ENCODE results near the gene CCZ1. TPM values are rescaled to one million over a fixed set of nuclear protein-coding genes. Genes with fewer than 3 reads are reported as not detected.
"Not testable (repeated sequence)": the region's sequence is repeated elsewhere in the genome, so short reads cannot be mapped to it uniquely, and the experiment has no call there.

CCZ1 gene
- total RNA-seq, 1 donor from 2014 or later = 40.5 TPM

DNA sequence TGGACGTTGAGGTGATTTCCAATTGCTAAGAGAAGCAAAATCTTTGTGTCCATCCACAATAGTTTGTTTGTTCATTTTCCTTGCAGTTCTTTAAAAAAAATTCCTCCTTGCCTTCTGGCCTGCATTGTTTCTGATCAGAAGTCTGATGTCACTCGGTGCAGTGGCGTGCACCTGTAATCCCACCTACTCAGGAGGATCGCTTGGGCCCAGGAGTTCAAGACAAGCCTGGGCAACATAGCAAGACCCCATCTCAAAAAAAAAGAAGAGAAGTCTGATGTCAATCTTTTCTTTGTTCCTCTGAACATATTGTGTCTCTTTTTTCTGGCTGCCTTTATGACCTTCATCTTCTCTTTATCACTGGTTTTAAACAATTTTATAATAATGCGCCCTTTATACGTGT, 31.5 kb upstream of the CCZ1 start:
- peaks cover 25% of the 10 kb centered on the region for H3K27me3 ChIP-seq (ENCODE audit: low read depth)
- intact Hi-C loops (cut with micrococcal nuclease) = no loop called here
- no peaks in the 10 kb centered on the region for H3K36me3 ChIP-seq
- no peaks in the 10 kb centered on the region for H3K4me1 ChIP-seq
- no peak for DNase-seq
- no peak overlapping the region for H3K4me3 ChIP-seq
- TF ChIP-seq, protein P1, sequence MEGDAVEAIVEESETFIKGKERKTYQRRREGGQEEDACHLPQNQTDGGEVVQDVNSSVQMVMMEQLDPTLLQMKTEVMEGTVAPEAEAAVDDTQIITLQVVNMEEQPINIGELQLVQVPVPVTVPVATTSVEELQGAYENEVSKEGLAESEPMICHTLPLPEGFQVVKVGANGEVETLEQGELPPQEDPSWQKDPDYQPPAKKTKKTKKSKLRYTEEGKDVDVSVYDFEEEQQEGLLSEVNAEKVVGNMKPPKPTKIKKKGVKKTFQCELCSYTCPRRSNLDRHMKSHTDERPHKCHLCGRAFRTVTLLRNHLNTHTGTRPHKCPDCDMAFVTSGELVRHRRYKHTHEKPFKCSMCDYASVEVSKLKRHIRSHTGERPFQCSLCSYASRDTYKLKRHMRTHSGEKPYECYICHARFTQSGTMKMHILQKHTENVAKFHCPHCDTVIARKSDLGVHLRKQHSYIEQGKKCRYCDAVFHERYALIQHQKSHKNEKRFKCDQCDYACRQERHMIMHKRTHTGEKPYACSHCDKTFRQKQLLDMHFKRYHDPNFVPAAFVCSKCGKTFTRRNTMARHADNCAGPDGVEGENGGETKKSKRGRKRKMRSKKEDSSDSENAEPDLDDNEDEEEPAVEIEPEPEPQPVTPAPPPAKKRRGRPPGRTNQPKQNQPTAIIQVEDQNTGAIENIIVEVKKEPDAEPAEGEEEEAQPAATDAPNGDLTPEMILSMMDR (IDR thresholded peaks at IDR 0.05; ENCODE audit: borderline replicate concordance) = no peak
- no peak overlapping the region for H3K27ac ChIP-seq (replicated peaks)
- no peaks in the 10 kb centered on the region for H3K9me3 ChIP-seq (replicated peaks)

DNA sequence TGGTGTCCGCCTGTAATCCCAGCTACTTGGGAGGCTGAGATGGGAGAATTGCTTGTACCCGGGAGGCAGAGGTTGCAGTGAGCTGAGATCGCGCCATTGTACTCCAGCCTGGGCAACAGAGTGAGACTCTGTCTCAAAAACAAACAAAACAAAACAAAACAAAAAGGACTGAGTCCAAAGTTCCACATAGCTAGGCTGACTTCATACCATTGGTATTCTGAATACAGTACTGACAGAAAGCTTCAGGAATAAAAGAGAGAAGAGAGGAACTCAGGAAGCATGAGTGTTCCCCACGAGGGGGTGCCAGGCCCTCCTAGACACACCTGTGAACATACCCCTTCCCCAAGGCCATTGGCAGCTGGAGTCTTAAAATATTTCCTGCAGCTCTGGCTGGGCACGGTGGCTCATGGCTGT, 29.6 kb upstream of the CCZ1 start:
- DNase-seq; H3K9me3 ChIP-seq (replicated peaks); H3K4me3 ChIP-seq; H3K36me3 ChIP-seq; intact Hi-C loops (cut with micrococcal nuclease); H3K27ac ChIP-seq (replicated peaks); H3K4me1 ChIP-seq: not testable (repeated sequence)
- H3K27me3 ChIP-seq (ENCODE audit: low read depth) = peaks cover 31% of the 10 kb centered on the region

DNA sequence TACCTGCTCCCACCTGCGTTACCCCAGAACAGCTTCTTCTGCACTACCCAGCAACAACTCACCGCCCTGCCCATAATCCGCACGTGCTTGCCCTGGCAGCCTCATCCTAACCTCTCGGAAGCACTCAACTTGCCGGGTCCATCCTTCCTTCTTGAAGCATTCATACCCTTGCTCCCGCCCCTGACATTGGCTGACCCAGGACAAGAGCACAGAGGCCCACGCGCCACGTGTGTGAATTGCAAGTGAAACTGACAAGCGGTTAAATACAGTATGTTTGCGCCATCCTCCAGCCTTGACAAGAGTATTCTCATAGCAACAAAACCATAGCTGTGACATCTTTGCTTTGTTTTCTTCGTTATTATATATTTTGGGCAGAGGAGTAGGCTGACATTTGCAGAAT, 28.8 kb upstream of the CCZ1 start:
- Histone ChIP-seq H3K36me3 (no peaks in the 10 kb centered on the region), H3K27me3 (ENCODE audit: low read depth) (peaks cover 28% of the 10 kb centered on the region), H3K27ac (replicated peaks) (no peak overlapping the region), H3K4me1 (no peaks in the 10 kb centered on the region), H3K4me3 (no peak overlapping the region), H3K9me3 (replicated peaks) (no peaks in the 10 kb centered on the region)
- intact Hi-C loops (cut with micrococcal nuclease) = no loop called here
- TF ChIP-seq, protein P1 (IDR thresholded peaks at IDR 0.05; ENCODE audit: borderline replicate concordance) = no peak
- no peak for DNase-seq

DNA sequence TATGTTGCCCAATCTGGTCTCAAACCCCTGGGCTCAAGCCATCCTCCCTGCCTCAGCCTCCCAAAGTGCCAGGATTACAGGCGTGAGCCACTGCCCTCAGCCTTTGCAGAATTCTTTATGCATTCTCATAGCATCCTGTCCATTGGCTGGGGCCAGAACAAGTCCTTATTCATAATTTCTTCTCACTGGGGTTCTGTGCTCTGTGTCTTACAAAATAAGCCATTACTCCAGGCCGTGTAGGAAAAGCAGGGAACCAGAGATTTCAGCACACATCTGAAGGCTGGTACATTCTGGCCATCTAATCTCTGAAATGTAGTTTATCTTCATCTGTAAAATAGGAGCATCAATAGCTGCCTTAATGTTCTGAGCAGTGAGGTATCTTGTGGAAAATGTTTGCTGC, 28.2 kb upstream of the CCZ1 start:
- Histone ChIP-seq H3K27ac (replicated peaks) (no peak overlapping the region), H3K27me3 (ENCODE audit: low read depth) (peaks cover 25% of the 10 kb centered on the region), H3K4me3 (no peak overlapping the region), H3K9me3 (replicated peaks) (no peaks in the 10 kb centered on the region), H3K4me1 (no peaks in the 10 kb centered on the region), H3K36me3 (no peaks in the 10 kb centered on the region)
- TF ChIP-seq, protein P1 (IDR thresholded peaks at IDR 0.05; ENCODE audit: borderline replicate concordance) = no peak
- no peak for DNase-seq
- intact Hi-C loops (cut with micrococcal nuclease) = no loop called here

DNA sequence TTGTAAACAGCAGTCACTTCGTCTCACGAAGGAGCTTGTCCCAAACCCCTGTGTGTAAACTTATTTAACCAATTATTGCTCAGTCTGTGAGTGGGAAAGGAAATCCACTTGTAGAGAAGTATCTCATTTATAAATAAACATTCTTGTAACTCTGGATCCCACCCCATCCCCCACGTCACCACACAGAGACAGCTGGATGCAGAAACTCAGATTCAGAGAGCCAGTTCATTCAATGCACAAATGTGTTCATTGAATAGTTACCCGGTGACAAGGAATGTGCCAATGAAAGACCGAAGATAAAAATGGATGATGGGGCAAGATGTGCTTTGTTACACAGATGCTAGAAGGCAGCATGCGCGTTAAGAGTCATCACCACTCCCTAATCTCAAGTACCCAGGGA, 26.2 kb upstream of the CCZ1 start:
- no peak for DNase-seq
- TF ChIP-seq, protein P1 (IDR thresholded peaks at IDR 0.05; ENCODE audit: borderline replicate concordance) = no peak
- Histone ChIP-seq H3K27ac (replicated peaks) (no peak overlapping the region), H3K9me3 (replicated peaks) (no peaks in the 10 kb centered on the region), H3K4me1 (no peaks in the 10 kb centered on the region), H3K4me3 (no peak overlapping the region), H3K27me3 (ENCODE audit: low read depth) (peaks cover 25% of the 10 kb centered on the region), H3K36me3 (no peaks in the 10 kb centered on the region)
- intact Hi-C loops (cut with micrococcal nuclease) = no loop called here

DNA sequence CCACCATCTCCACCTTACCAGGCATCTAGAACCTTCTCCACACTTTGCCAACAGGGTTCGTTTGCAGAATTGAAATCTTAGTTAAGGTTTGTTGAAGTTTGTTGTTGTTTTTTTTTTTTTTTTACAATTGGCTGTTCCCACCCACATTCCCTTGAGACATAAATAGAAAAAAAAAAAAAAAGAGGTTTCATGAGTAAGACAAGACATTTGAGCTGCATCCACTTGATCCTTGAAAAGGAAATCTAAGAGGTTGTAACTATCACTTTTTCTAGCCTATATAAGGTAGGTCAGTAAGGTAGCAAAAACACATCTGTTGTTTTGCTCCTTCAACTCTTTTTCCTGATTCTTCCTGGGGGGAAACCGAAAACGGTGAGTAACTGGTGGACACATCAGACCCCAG, 18.9 kb upstream of the CCZ1 start:
- intact Hi-C loops (cut with micrococcal nuclease); H3K9me3 ChIP-seq (replicated peaks); H3K27me3 ChIP-seq (ENCODE audit: low read depth); H3K4me1 ChIP-seq; H3K36me3 ChIP-seq; H3K27ac ChIP-seq (replicated peaks); H3K4me3 ChIP-seq; DNase-seq: not testable (repeated sequence)

DNA sequence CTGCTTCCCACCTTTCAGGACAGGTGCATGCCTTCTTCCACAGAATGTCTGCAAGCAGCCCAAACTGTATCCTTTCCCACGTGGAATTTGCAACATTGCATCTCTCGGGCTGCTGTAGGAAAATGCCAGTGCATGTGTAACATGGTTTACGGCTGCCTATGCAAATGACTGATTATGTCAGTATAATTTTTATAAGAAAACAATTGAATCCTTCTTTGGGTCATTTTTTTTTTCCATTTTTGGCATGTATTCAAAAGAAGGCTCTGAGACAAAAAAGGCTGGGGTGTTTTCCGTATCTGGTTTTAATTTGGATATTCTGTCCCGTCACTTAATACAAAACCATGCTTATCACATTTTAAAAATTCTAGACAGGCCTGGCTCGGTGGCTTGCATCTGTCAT, 18.4 kb upstream of the CCZ1 start:
- H3K4me3 ChIP-seq; H3K9me3 ChIP-seq (replicated peaks); DNase-seq; H3K36me3 ChIP-seq; H3K4me1 ChIP-seq; H3K27me3 ChIP-seq (ENCODE audit: low read depth); intact Hi-C loops (cut with micrococcal nuclease); H3K27ac ChIP-seq (replicated peaks): not testable (repeated sequence)

DNA sequence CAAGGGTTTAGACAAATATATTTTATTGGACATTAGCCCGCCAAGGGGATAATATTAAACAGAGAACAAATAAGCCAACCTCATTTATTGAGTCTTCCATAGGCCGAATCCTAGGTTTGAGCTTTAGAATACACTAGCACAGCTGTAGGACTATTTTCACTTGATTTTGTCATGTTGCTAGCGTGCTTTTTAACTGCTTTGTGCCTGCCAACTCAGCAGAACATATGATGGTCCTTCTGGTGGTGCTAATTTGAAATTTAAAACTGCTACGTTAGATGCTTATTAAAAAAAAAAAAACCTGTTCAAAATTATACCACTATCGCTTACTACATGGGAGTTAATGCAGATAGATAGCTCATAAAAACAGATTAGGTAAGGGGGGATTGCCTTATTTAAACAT, 14.1 kb upstream of the CCZ1 start:
- H3K4me3 ChIP-seq; H3K9me3 ChIP-seq (replicated peaks); H3K27ac ChIP-seq (replicated peaks); DNase-seq; H3K27me3 ChIP-seq (ENCODE audit: low read depth); H3K36me3 ChIP-seq; H3K4me1 ChIP-seq; intact Hi-C loops (cut with micrococcal nuclease): not testable (repeated sequence)

DNA sequence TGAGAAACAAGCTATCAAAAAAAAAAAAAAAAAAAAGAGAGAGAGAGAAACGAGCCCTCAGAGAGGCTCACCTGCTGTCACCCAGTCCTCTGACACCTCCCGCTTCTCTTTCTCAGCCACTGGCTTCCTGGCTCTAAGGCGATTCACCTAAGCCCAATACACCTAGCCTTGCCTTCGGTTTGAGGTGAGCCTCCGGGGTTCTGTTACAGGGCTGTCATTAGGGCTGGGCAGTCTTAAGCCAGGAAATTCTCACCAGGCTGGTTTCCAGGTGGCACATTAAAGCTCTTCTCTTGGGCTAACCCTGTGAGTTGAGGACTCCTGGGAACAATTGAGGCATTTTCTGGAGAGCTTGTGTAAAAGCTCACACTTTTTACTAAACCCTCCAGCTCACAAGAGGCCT, 10.5 kb upstream of the CCZ1 start:
- H3K27ac ChIP-seq (replicated peaks); H3K4me1 ChIP-seq; H3K27me3 ChIP-seq (ENCODE audit: low read depth); DNase-seq; intact Hi-C loops (cut with micrococcal nuclease); H3K4me3 ChIP-seq; H3K36me3 ChIP-seq; H3K9me3 ChIP-seq (replicated peaks): not testable (repeated sequence)

DNA sequence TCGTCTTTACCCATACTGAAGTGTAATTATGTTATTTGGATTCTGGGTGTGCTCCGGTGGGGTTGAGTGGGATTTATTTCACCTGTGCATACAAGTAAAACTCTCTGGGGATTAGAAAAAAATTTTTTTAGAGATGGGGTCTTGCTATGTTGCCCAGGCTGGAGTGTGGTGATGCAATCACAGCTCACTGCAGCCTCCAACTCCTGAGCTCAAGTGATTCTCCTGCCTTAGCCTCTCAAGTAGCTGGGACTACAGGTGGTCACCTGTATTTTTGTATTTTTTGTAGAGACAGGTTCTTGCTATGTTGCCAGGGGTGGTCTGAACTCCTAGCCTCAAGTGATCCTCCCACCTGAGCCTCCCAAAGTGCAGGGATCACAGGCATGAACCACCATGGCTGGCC, 8.3 kb upstream of the CCZ1 start:
- intact Hi-C loops (cut with micrococcal nuclease) = not testable (repeated sequence)

More for the DNA sequence above, 8.3 kb upstream of the CCZ1 start:
- DNase-seq; H3K27ac ChIP-seq (replicated peaks); H3K4me3 ChIP-seq; H3K4me1 ChIP-seq; H3K27me3 ChIP-seq (ENCODE audit: low read depth); H3K9me3 ChIP-seq (replicated peaks); H3K36me3 ChIP-seq: not testable (repeated sequence)

All from left ventricle myocardium inferior (tissue), 1 donor.